Neural cell (in vitro differentiated cells): ENCODE measurements around the gene SLCO1C1.

Experiments used
- EP300 ChIP-seq: fragments of 450-650 bp; conservative IDR thresholded peaks from 2 replicates; pipeline ENCODE4 v1.6.1; 2014; ENCODE audit warnings: antibody characterized with exemption, mild to moderate bottlenecking, moderate library complexity; ENCODE audit not compliant: poor library complexity, severe bottlenecking
- EZH2 ChIP-seq: fragments of 200-600, 300-800 bp; shearing (Covaris generic), sonication (generic); IDR thresholded peaks from 2 replicates; pipeline ENCODE4 v1.6.1; 2014; ENCODE audit warnings: antibody characterized with exemption, low read length, borderline replicate concordance, mild to moderate bottlenecking; ENCODE audit not compliant: insufficient read depth, poor library complexity, severe bottlenecking
- POLR2AphosphoS5 ChIP-seq: IDR thresholded peaks from 2 replicates; pipeline ENCODE4 v1.6.1; 2012
- TAF1 ChIP-seq: IDR thresholded peaks from 2 replicates; pipeline ENCODE4 v1.6.1; 2012; ENCODE audit warnings: low read depth
- TF ChIP-seq, protein P1 (sequence below): fragments of 450-650 bp; IDR thresholded peaks from 2 replicates; pipeline ENCODE4 v1.5.1; 2014; ENCODE audit warnings: antibody characterized with exemption, mild to moderate bottlenecking, moderate library complexity; ENCODE audit not compliant: poor library complexity, severe bottlenecking
- TF ChIP-seq, protein P2 (sequence below): IDR thresholded peaks from 2 replicates; pipeline ENCODE4 v1.6.1; 2012; ENCODE audit warnings: borderline replicate concordance

DNA sequence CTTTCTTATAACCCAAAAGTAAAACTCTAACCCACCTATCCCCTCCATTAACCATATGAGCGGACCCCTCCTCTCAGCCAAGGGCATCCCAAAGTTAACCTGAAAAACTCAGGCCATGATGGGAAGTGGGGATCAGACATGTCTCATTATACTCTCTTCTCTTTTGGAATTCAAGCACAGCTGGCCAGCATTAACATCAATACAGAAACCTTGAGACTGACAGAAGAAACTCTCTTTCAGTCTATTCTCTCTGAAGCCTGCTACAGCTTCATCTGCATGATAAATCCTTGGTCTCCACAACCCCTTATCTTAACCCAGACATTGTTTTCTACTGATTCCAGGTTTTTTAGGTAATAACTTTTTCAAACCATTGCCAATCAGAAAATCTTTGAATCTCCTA, 97.8 kb downstream of the SLCO1C1 start:
- TF ChIP-seq, protein P1, sequence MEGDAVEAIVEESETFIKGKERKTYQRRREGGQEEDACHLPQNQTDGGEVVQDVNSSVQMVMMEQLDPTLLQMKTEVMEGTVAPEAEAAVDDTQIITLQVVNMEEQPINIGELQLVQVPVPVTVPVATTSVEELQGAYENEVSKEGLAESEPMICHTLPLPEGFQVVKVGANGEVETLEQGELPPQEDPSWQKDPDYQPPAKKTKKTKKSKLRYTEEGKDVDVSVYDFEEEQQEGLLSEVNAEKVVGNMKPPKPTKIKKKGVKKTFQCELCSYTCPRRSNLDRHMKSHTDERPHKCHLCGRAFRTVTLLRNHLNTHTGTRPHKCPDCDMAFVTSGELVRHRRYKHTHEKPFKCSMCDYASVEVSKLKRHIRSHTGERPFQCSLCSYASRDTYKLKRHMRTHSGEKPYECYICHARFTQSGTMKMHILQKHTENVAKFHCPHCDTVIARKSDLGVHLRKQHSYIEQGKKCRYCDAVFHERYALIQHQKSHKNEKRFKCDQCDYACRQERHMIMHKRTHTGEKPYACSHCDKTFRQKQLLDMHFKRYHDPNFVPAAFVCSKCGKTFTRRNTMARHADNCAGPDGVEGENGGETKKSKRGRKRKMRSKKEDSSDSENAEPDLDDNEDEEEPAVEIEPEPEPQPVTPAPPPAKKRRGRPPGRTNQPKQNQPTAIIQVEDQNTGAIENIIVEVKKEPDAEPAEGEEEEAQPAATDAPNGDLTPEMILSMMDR, result no peak
- TF ChIP-seq, protein P2, sequence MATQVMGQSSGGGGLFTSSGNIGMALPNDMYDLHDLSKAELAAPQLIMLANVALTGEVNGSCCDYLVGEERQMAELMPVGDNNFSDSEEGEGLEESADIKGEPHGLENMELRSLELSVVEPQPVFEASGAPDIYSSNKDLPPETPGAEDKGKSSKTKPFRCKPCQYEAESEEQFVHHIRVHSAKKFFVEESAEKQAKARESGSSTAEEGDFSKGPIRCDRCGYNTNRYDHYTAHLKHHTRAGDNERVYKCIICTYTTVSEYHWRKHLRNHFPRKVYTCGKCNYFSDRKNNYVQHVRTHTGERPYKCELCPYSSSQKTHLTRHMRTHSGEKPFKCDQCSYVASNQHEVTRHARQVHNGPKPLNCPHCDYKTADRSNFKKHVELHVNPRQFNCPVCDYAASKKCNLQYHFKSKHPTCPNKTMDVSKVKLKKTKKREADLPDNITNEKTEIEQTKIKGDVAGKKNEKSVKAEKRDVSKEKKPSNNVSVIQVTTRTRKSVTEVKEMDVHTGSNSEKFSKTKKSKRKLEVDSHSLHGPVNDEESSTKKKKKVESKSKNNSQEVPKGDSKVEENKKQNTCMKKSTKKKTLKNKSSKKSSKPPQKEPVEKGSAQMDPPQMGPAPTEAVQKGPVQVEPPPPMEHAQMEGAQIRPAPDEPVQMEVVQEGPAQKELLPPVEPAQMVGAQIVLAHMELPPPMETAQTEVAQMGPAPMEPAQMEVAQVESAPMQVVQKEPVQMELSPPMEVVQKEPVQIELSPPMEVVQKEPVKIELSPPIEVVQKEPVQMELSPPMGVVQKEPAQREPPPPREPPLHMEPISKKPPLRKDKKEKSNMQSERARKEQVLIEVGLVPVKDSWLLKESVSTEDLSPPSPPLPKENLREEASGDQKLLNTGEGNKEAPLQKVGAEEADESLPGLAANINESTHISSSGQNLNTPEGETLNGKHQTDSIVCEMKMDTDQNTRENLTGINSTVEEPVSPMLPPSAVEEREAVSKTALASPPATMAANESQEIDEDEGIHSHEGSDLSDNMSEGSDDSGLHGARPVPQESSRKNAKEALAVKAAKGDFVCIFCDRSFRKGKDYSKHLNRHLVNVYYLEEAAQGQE, result no peak
- no peak for TF ChIP-seq EZH2
- no peak for TF ChIP-seq POLR2AphosphoS5
- no peak for TF ChIP-seq EP300
- TF ChIP-seq TAF1, result no peak
